ENCODE data around the gene SORCS2. TPM values are rescaled to one million over a fixed set of nuclear protein-coding genes. Genes with fewer than 3 reads are reported as not detected.

The SORCS2 gene
- total RNA-seq, 1 donor from 2014 or later, result under 0.01 TPM

DNA sequence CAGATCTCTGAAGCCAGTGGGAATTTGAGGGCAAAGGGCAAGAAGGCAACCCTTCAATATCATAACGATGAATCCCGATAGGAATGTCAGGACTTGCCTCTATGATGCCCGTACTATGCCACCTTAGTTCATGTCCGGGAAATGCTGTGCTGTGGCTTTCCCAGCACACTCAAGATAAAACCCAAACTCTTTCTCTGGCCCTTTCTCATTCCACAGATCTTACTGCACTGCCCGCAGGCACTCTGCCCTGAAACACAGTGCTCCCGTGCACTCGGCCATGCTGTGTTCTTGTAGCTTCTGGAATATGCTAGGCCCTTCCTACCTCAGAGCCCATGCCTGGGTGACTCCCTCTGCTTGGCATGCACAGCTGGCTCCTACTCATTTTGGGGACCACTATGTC is 26.3 kb downstream of the SORCS2 start:
- no peak for DNase-seq (ENCODE audit: low read depth in 2 of 2)

DNA sequence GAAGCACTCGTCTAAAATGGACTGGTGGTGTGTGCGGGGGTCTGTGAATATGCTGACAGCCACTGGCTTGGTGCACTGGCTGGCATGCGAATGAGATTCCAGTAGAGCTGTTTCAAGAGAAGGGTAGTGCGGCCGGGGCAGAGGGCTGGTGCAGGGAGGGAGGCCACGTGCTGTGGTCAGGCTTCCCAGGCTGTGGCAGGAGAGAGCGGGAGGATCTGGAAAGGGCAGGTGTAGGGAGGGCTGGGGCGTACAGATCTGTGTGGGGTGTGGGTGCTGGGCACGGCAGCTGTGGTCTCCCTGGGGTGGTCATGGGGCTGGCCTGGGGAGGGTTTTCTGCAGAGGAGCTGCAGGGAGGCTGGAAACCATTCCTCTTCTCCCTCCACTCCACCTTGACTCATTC is 30.2 kb downstream of the SORCS2 start:
- DNase-seq (ENCODE audit: low read depth in 2 of 2), result no peak

DNA sequence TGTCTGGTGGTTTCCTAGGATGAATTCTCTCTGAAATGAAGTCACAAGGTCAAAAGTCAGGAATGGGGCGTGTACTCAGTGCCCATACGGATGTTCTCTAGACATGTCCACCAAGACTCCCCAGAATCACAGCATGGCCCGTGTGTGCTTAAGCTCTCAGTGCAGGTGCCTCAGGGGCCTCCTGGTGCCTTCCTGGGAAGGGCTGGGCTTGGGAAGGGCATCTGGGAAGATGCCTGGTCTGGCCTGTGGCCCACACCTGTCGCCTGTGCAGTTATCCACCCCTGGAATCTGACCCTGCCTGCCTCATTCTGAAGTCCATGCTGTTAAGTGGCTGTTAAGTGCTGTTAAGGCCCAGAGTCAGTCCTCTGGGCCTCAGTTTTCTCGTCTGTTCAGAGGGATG is 31.2 kb downstream of the SORCS2 start:
- no peak for DNase-seq (ENCODE audit: low read depth in 2 of 2)

DNA sequence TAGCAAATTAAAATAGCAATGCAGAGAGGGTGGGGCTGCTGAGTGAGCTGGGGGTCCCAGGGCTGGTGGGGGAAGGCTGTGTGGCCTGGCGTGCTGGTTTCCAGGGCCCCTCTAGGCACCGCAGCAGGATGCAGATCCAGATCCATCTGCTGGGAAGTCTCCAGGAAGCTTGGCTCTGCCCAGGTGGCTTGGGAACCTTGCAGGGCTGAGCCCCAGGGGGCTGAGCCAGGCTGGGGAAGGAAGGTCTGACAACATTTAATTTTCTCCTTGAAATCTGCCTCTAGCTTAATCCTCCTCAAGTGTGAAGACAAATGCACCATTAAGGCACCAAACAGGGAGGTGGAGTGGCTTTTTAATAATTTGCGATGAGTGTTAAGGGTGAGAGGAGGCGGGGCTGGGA is 31.7 kb downstream of the SORCS2 start:
- DNase-seq (ENCODE audit: low read depth in 2 of 2), result no peak

DNA sequence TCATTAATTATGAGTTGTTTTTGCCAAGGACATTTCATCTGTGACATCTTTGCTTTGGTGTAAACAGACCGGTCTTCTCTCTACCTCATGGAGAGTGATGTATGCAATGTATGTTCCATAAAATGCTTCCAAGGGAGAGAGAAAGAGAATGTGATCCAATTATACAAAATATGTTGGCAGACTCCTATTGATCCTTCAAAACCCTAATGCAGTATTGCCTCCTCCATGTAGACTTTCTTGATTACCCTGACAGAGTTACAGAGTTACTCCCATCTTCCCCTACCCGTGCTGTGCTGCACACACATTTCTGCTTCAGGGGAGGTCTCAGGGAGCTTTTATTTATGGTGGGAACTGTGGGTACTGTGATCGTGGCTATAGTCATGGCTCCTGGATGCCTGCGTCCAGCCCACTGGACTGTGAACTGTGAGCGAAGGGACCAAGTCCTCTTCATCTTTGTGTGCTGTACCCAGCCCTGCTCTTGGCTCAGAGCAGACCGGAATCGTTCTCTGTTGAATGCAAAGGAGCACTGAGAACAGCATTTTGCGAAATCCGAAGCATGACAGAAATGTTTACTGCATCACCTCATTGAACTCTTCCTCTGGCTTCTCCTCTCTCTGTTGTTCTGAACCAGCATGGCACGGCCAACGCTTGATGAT is 32.7 kb downstream of the SORCS2 start:
- no peak for DNase-seq (ENCODE audit: low read depth in 2 of 2)

DNA sequence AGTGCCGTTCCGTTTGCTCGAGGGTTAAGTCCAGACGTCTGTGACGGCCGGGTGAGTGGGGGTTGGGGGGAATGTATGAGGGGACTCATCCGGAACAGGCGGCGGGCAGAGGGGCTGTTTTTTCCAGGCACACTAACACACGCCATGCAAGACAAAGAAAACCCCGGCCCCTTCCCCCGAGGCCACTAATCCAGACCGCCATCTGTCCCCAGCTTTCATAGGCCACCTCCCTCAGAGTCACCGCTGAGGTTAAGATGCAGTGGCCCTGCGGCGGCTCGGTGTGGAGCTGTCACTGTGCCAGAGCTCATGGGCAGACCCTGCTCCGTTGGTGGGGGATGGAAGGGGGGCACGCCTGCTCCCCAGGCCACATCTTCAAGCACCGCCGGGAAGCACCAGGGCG is 34.1 kb downstream of the SORCS2 start:
- DNase-seq (ENCODE audit: low read depth in 2 of 2), result no peak

DNA sequence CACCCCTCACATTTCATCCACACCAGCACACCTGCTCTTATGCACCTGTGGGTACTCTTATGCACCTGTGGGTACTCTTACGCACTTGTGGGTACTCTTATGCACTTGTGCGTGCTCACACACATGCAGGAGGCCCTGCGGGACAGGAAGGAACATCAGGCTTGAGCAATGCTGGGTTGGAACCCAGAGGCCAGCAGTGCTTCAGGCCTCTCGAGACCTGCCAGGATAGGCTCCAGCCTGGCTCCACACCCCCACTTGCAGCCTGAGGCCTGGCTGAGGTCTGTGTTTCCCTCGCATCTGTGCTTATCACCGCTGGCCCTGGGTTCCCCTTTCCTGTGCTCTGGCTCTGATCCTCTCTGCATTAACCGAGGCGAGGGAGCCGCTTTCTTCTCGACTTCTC is 34.7 kb downstream of the SORCS2 start:
- DNase-seq (ENCODE audit: low read depth in 2 of 2), result no peak

DNA sequence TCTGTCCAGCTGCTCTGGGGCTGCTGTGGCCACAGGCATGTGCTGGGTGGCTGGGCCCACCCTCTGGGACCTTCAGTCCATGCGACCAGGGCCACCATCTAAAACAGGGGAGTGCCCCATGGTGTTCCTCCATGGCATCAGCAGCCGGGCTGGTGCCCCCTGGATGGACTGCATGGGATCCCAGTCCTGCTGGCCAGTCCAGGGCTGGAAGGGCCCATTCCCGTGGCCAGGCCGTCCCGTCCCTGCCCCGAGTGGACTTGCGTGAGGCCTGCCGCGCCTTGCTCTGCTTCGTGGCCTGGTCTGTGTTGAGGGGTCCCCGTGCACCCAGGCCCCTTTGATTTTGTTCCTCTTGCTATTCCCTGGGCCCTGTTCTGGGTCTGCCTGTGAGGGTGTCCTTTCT is 36.4 kb downstream of the SORCS2 start:
- DNase-seq (ENCODE audit: low read depth in 2 of 2), result no peak

DNA sequence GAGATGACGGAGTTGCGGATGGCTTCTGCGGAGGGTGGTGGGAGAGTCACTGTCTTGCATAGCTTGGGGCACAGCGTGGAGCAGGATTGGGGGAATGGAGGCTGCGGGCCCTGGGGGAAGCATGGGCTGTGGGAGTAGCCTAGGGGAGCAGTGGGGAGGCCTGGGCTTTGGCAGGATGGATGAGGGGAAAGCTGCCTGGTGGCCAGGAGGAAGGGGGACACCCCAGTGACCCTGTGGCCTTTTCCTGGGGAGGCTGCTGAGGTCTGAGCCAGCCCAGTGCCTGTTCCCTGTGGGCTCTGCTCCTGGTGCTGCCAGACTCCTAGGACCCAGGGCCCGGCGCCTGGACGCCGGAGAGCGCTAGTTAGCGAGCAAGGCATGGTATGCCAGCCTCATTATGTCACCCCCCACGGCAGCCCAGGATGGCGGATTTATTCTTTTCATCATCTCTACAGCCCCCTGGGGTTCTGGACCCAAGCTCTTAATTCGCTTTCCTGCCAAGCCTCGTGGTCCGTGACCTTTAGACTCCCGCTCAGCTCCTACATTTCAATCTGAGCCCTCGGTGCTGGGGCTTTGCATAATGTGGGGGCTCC is 39.8 kb downstream of the SORCS2 start:
- no peak for DNase-seq (ENCODE audit: low read depth in 2 of 2)

DNA sequence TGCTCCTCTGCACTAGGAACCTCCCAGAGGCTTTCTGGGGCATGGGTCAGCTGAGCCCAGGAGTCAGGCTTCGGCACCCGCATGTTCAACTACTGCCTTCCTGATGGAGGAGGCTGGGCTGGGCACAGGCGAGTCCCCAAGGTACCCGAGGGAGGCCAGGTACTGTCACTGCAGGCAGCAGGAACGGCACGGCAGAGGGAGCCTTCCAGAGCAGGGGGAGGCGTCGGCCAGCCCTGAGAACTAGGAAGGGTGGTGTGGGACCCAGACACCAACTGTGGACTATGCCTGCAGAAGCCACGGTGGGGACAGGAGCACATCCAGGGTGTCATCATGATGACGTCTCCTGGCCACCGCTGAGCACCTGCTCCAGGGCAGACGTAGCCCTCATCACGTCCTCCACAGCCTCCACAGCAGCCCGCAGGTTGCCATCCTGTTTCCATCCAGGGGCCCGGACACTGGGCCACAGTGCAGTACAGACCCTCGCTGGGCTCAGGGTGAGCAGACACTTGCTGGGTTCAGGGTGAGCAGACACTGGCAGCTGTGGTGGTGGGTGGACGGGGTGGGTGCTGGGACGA is 40.8 kb downstream of the SORCS2 start:
- DNase-seq (ENCODE audit: low read depth in 2 of 2), result no peak

DNA sequence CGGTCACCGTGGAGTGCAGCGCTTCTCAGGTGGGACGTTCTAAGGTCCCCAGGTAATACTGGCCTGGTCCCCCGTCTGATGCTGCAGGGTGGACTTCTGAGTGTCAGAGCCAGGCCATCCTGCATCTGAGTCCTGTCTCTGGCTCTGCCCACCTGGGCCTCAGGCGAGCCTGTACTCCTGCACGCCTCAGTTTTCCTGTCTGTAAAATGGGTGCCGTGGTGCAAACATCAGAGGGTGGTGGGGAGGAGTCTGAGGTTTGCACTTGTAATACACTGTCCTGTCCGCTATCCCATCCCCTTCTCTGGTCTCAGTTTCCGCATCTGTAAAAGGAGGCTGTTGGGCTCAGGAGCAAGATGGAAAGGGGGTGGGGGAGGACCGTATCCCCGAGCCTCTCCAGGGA is 41.3 kb downstream of the SORCS2 start:
- no peak for DNase-seq (ENCODE audit: low read depth in 2 of 2)

DNA sequence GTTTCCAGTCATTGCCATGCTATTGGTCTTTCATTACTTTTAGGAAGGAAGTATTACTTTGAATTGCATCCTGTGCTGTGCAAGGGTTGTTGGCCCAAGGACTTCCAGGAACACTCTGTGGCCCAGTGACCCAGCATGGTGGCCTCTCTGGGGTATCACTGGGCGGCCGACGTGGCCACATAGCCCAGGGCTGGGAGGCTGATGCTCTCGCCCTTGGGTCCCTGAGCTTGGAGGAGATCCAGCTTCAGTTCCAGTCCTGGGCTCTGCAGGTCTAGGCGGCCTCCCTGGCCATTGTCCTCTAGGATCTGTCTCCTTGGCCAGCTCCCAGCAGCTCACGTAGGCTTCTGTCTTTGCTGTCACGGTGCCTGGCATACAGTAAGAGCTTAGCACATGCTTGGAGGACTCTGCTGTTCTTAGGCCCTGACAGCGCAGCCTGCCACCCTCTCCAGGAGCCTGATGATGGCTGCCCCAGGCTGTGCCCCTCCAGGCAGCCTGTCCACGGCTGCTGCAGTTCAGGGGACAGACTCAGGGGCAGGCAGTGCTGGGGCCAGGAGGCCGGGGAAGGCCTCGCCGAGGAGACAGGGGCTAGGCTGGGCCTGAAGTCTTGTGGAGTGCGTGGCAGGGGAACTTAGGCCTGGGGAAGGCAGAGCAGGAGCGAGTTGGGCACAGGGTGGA is 42.2 kb downstream of the SORCS2 start:
- DNase-seq (ENCODE audit: low read depth in 2 of 2), result no peak

DNA sequence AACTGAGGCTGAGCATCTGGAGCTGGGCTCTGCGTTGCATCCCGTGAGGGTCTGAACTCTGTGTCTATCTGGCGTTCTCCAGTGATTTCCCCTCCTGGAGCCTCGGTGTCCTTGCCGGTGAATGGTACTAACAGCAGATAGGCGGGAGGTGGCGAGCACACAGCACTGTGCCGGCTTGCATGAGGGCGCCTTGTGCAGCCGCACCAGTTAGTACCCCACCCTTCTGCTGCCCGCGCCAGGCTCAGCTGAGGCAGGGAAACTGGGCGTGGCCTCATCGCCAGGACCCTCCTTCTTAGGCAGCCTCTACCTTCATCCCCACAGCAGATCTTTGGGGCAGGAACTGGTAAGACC is 42.7 kb downstream of the SORCS2 start:
- no peak for DNase-seq (ENCODE audit: low read depth in 2 of 2)

DNA sequence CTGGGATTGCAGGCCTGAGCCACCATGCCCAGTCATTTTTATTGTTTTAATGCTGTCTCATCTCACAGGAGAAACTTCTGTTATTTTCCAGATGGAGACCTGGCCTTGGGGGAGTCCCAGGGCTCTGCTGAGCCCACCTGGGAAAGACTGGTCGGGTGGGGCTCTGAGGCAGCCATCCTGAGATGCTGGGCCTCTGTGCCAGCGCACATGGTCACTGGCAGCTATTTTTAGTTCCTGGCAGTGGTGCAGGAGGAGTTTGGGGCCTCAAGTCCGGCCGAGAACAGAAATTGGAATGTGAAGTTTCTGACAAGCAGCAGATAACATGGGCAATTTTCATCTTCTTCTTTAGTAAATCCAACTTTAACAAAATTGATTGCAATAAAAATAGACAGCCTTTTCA is 44.5 kb downstream of the SORCS2 start:
- DNase-seq (ENCODE audit: low read depth in 2 of 2), result no peak

DNA sequence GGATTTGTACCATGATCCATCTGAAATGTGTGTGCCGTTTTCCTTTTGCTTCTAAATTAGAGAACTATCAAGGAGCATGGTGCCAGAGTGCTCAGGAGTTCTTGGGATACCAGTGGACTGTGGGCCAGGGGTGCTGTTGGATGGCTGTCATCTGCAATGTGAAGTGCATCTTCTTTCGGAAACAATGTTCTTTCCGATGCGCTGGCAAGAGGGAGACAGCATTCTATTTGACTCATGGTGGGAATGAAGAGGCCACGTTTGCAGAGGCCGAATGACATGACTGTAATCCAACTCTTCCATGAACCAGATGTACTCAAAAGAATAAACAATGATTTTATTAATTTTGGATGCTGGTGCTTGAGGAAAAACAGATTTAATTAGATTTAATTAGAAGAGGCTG is 45.5 kb downstream of the SORCS2 start:
- DNase-seq (ENCODE audit: low read depth in 2 of 2), result no peak

DNA sequence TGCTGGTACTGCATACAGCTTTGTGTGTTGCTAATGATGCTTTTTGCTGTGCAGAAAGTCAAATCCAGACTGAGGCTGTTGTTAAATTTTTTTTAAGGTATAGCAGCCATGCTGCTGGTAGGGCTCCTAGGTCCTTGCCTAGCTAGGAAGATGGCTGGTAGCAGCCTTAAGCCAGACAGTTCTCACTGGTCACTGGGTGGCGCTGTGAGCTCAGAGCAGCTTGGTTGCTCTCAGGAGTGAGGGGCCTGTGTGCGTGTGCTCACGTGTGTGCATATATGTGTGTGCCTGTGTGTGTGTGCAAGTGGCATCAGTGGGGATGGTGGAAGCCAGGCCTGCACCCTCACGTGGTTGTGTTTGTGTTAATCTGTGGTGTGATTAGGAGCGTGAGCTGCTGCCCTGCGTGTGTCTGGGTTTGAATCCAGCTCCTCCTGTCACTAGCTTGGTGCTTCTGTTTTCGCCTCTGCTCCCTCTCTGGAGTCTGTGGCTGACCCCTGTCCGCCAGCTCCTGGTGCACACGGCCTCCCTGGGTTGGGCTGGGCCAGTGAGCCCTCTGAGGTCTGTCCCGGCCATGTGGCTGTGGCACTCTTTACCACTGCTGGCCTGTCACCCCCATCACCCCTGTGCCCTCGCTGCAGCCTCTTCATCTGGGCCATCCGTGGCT is 46.1 kb downstream of the SORCS2 start:
- DNase-seq (ENCODE audit: low read depth in 2 of 2), result no peak

DNA sequence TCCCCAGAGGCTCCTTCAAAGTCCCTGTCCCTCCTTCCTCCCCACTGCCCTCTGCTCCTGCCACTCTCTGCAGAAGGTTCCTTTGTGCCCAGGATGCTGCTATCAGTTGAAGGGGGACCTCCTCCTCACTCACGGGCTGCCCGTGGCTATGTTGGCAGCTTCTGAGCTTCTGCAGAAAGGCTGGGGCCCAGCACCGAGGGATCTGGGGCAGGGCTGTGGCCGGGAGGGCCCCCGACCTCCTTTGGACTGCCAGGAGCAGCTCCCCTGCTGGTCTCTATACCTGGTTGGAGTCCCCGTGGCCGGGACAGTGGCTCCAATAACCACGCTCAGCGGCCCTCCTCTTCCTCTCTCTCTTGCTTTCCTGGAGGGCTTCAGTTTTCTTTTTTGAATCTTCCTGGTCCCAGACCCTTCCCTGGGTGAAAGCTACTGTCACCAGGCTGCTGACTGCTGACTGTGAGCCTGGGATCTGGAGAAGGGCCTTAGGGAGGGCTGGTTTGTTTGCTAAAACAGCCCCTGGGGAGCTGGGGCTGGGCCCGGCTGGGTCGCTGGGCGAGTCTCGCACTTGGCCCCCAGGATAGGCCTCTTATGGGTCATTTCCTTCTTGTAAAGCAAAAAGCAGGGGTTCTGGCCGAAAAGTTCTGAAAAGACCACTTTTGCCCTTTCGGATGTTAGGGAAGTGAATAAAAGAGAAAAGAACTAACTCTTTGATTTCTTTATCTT is 46.9 kb downstream of the SORCS2 start:
- DNase-seq (ENCODE audit: low read depth in 2 of 2), result no peak

DNA sequence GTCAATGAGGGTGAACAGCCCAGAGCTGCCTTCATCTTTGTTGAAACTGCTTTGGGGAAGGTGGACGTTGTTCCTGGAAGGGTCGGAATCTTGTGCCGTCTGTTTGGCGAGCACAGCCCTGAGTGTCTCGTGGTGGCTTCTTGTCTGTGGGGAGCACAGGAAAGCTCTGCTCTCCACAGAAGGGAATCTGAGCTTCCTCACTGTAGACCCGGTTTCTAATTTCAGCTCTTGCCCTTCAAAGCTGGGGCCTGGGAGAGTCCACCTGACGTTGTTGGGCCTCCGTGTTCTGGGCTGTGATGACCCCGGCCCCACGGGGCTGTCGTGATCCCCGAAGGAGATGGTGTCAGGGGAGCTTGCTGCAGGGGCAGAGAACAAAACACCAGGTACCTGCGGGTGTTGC is 47.5 kb downstream of the SORCS2 start:
- no peak for DNase-seq (ENCODE audit: low read depth in 2 of 2)

DNA sequence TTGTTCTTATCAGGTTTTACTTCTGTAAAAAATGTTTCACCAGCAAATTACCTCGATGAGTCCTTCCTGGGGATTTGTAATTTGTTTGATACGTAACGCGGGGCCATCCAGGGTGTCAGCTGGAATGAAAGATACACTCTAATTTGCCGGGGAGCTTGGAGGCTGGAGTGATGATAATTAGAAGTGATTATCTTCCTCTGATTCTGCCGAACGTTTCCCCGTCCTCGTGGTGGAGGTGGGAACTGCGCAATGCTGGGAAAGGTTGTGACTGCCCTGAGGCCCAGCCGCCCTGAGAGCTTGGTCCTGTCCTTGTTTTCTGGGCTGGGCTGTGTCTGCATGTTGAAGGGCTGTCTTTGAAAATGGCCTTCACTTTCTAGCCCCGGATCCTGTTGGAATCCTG is 48.0 kb downstream of the SORCS2 start:
- no peak for DNase-seq (ENCODE audit: low read depth in 2 of 2)

DNA sequence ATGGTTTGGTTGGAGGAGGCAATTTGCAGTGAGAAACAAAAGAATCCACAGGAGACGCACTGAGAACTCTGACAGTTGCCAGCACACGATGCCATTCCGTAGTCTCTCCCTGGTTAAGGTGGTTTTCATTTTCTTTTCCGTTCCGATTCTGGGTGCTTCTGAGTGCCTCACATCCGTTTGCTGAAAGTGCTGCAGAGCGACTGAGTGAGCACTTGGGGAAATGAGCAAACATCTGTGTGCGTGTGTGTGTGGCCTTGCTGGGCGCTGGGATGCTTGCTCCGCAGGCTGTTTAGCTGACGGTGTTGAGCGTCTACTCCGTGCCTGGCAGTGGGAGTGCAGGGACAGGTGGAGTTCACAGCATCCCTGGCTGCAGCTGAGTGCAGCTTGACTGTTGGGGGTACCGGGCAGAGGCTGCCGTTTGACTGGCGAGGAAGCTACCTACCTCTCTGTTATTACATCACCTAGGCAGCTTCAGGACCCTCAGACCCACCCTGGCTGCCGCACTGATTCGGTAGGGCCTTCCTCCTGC is 49.3 kb downstream of the SORCS2 start:
- DNase-seq (ENCODE audit: low read depth in 2 of 2), result no peak

DNA sequence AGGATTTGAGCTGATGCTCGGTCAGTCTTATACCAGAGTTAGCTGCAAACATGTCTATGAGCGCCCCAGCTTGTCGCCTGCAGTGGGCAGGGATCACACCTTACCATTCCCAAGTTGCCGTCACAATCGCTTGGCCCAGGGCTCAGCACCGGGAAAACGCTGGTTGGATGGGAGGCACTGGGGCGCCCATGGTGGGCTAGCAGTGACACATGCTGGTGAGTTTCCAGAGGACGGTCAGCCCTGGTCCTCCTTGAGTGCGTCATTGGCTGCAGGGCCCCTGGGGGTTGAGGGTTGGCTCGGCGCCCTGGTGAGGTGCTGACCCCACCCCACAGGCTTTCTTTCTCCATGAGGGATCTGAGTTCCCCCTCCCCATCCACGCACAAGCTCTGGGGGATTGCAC is 50.4 kb downstream of the SORCS2 start:
- no peak for DNase-seq (ENCODE audit: low read depth in 2 of 2)

Data from dermis microvascular lymphatic vessel endothelial cell (primary cell).